Memory B cell (primary cell): ENCODE data around the gene RHOT2.

ENCODE experiments used
- ATAC-seq: fragments of 150-1000 bp; cut with Tn5 transposase; 2 replicates; pipeline ENCODE4 v1.10.0; 2021; ENCODE audit warnings: low read depth, mild to moderate bottlenecking, moderate library complexity
- DNase-seq, 2 donors: peaks; one replicate each; pipeline ENCODE4 v3.0.0; 2022; ENCODE audit warnings: low spot score in 2 of 2
- H3K27ac Mint-ChIP-seq: one replicate; pipeline ENCODE4 v1.8.0; 2022; ENCODE audit warnings: mild to moderate bottlenecking, moderate library complexity, mixed read lengths
- H3K27me3 Mint-ChIP-seq: one replicate; pipeline ENCODE4 v1.8.0; 2022; ENCODE audit warnings: mixed read lengths
- H3K36me3 Mint-ChIP-seq: one replicate; pipeline ENCODE4 v1.8.0; 2022; ENCODE audit warnings: mild to moderate bottlenecking, mixed read lengths
- H3K4me1 Mint-ChIP-seq: one replicate; pipeline ENCODE4 v1.8.0; 2022; ENCODE audit warnings: mixed read lengths
- H3K4me3 Mint-ChIP-seq: one replicate; pipeline ENCODE4 v1.8.0; 2022; ENCODE audit warnings: mild to moderate bottlenecking, moderate library complexity, mixed read lengths
- H3K9me3 Mint-ChIP-seq: one replicate; pipeline ENCODE4 v1.8.0; 2022; ENCODE audit warnings: mixed read lengths

RHOT2 gene

DNA sequence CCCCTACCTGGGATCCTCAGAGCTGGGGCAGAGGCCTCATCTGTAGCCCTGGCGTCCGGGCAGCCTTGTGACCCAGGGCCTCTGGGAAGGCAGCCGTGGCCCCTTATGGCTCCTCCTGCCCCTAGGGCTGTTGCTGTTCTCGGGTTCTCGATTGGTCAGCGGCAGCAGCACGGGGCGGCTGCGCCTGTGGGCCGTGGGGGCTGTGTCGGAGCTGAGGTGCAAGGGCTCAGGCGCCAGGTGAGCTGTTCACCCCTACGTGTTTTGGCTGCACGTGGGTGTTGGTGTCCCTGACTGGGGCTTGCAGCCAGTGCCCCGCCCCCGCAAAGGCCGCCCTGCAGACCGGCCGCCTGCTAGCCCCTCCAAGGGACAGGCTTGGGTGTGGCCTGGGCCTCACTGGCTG is 5.8 kb upstream of the RHOT2 start:
- no peaks in the 10 kb centered on the region for H3K9me3 Mint-ChIP-seq
- H3K4me3 Mint-ChIP-seq: no peak overlapping the region
- DNase-seq (no peak), ATAC-seq (no peak)
- H3K27me3 Mint-ChIP-seq: no peaks in the 10 kb centered on the region
- no peak overlapping the region for H3K27ac Mint-ChIP-seq
- H3K36me3 Mint-ChIP-seq: no peaks in the 10 kb centered on the region
- H3K4me1 Mint-ChIP-seq: peaks cover 6% of the 10 kb centered on the region

DNA sequence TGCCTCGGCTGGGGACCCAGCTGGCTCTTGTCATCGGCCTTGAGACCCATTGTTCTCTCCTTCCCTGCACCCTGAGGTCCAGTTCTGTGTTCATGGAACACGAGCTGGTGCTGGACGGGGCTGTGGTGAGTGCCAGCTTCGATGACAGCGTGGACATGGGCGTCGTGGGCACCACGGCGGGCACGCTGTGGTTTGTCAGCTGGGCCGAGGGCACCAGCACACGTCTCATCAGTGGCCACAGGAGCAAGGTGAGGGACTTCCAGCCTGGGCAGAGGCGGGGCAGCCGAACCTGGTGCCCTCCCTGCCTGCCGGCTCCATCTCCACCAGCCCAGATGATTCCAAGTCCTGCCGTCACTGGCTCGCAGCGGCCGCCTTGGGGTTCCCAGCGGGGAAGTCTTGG is 5.3 kb upstream of the RHOT2 start:
- Mint-ChIP-seq H3K27ac (no peak overlapping the region), H3K36me3 (no peaks in the 10 kb centered on the region), H3K27me3 (no peaks in the 10 kb centered on the region), H3K4me3 (no peak overlapping the region), H3K9me3 (no peaks in the 10 kb centered on the region), H3K4me1 (peaks cover 6% of the 10 kb centered on the region)
- no peak for ATAC-seq
- no peak for DNase-seq

GRCh38 chr16:666572-666971 is 1.4 kb upstream of the RHOT2 start:
- no peaks in the 10 kb centered on the region for H3K27me3 Mint-ChIP-seq
- no peak for ATAC-seq
- peaks cover 5% of the 10 kb centered on the region for H3K36me3 Mint-ChIP-seq
- no peak overlapping the region for H3K27ac Mint-ChIP-seq
- no peaks in the 10 kb centered on the region for H3K9me3 Mint-ChIP-seq
- no peak for DNase-seq
- H3K4me3 Mint-ChIP-seq: no peak overlapping the region
- peaks cover 3% of the 10 kb centered on the region for H3K4me1 Mint-ChIP-seq

DNA sequence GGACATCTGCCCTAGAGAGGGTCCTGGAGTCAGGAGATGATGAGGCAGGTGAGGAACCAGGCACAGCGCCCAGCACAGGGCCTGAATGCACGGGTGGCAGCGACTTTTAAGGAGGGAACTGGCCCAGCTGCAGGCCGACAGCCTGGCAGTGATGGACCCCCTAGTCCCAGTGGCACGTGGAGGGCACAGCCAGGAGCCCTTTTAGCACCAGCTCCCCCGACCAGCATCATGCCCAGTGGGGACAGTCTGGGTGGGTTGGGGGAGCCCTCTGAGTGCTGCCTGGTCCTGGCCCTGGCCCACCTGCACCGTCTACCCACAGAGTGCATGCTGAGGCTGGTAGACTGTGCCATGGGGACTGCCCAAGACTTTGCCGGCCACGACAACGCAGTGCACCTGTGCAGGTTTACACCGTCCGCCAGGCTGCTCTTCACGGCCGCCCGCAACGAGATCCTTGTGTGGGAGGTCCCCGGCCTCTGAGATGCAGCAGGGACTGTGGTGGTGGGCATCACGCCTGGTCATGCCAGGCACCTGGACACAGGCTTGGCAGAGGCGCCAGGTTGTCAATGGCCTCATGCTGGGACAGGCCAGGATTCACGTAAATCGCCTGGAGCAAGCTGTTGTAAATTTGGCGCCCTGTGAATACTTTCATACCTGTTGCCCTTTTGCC is 686 bp upstream of the RHOT2 start:
- DNase-seq: no peak
- no peaks in the 10 kb centered on the region for H3K27me3 Mint-ChIP-seq
- H3K4me1 Mint-ChIP-seq: peaks cover 3% of the 10 kb centered on the region
- no peak for ATAC-seq
- peak overlapping the region; percentile 68 for H3K27ac Mint-ChIP-seq
- H3K9me3 Mint-ChIP-seq: no peaks in the 10 kb centered on the region
- peaks cover 5% of the 10 kb centered on the region for H3K36me3 Mint-ChIP-seq
- peak overlapping the region; percentile 81 for H3K4me3 Mint-ChIP-seq

GRCh38 chr16:668519-669171 is 713 bp downstream of the RHOT2 start:
- ATAC-seq: no peak
- no peak for DNase-seq
- H3K27me3 Mint-ChIP-seq: no peaks in the 10 kb centered on the region
- peak overlapping the region; percentile 81 for H3K4me3 Mint-ChIP-seq
- peaks cover 3% of the 10 kb centered on the region for H3K4me1 Mint-ChIP-seq
- no peaks in the 10 kb centered on the region for H3K9me3 Mint-ChIP-seq
- peak overlapping the region; percentile 65 for H3K27ac Mint-ChIP-seq
- H3K36me3 Mint-ChIP-seq: peaks cover 9% of the 10 kb centered on the region

DNA sequence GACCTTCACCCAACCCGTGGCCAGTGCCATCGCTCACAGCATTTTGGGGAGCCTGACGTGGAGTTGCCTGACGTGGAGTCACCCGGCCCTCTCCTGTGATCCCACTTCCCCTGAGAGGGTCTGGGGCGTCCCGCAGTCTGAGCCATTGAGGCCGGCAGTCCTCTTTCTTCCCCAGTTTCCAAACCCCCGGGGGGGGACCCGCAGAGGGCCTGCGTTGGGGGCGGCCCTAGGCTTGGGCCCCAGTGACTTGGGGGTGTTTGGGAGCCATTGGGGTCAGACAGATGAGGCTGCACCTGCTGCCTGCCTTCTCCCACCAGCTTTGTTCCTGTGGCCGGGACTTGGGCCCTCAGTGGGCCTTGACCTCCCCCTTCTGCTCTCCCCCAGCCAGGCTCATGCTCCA is 1.7 kb downstream of the RHOT2 start:
- no peak for DNase-seq
- H3K36me3 Mint-ChIP-seq: peaks cover 9% of the 10 kb centered on the region
- no peak overlapping the region for H3K27ac Mint-ChIP-seq
- H3K4me3 Mint-ChIP-seq: peak overlapping the region; percentile 25
- H3K9me3 Mint-ChIP-seq: no peaks in the 10 kb centered on the region
- no peaks in the 10 kb centered on the region for H3K27me3 Mint-ChIP-seq
- peaks cover 3% of the 10 kb centered on the region for H3K4me1 Mint-ChIP-seq
- ATAC-seq: no peak

GRCh38 chr16:670485-671352 is 2.8 kb downstream of the RHOT2 start:
- no peaks in the 10 kb centered on the region for H3K9me3 Mint-ChIP-seq
- H3K4me3 Mint-ChIP-seq: no peak overlapping the region
- H3K4me1 Mint-ChIP-seq: peaks cover 9% of the 10 kb centered on the region
- DNase-seq (no peak), ATAC-seq (no peak)
- H3K27ac Mint-ChIP-seq: no peak overlapping the region
- H3K27me3 Mint-ChIP-seq: peaks cover 7% of the 10 kb centered on the region
- H3K36me3 Mint-ChIP-seq: peaks cover 10% of the 10 kb centered on the region

- H3K9me3 Mint-ChIP-seq: no peaks in the 10 kb centered on the region
- H3K27me3 Mint-ChIP-seq: peaks cover 7% of the 10 kb centered on the region
- H3K4me3 Mint-ChIP-seq: no peak overlapping the region
- H3K27ac Mint-ChIP-seq: no peak overlapping the region
- peaks cover 10% of the 10 kb centered on the region for H3K36me3 Mint-ChIP-seq
- DNase-seq (no peak), ATAC-seq (no peak)
- H3K4me1 Mint-ChIP-seq: peaks cover 9% of the 10 kb centered on the region
These were observed 3.6 kb downstream of the RHOT2 start for GRCh38 chr16:671353-672131.

GRCh38 chr16:672371-672770 is 4.4 kb downstream of the RHOT2 start:
- peaks cover 10% of the 10 kb centered on the region for H3K36me3 Mint-ChIP-seq
- peaks cover 9% of the 10 kb centered on the region for H3K4me1 Mint-ChIP-seq
- no peak for ATAC-seq
- H3K27ac Mint-ChIP-seq: no peak overlapping the region
- DNase-seq: no peak
- peaks cover 7% of the 10 kb centered on the region for H3K27me3 Mint-ChIP-seq
- H3K4me3 Mint-ChIP-seq: no peak overlapping the region
- no peaks in the 10 kb centered on the region for H3K9me3 Mint-ChIP-seq

DNA sequence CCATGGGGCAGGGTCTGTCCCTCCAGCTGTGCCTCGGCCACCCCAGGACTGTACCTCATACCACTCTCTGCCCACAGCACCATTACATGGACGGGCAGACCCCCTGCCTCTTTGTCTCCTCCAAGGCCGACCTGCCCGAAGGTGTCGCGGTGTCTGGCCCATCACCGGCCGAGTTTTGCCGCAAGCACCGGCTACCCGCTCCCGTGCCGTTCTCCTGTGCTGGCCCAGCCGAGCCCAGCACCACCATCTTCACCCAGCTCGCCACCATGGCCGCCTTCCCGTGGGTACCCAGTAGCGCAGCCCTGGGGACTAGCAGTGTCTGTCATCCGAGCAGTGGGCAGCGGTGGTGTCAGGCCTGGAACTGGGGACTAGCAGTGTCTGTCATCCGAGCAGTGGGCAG is 4.9 kb downstream of the RHOT2 start:
- no peak overlapping the region for H3K27ac Mint-ChIP-seq
- peaks cover 10% of the 10 kb centered on the region for H3K36me3 Mint-ChIP-seq
- DNase-seq (no peak), ATAC-seq (no peak)
- H3K4me1 Mint-ChIP-seq: peaks cover 6% of the 10 kb centered on the region
- peaks cover 8% of the 10 kb centered on the region for H3K27me3 Mint-ChIP-seq
- H3K9me3 Mint-ChIP-seq: no peaks in the 10 kb centered on the region
- no peak overlapping the region for H3K4me3 Mint-ChIP-seq

- ATAC-seq (no peak), DNase-seq (no peak)
- Mint-ChIP-seq H3K27me3 (peaks cover 8% of the 10 kb centered on the region), H3K4me1 (peaks cover 9% of the 10 kb centered on the region), H3K9me3 (no peaks in the 10 kb centered on the region), H3K36me3 (peaks cover 10% of the 10 kb centered on the region), H3K4me3 (no peak overlapping the region), H3K27ac (no peak overlapping the region)
These were observed 5.6 kb downstream of the RHOT2 start for GRCh38 chr16:673399-673991.

- H3K9me3 Mint-ChIP-seq: no peaks in the 10 kb centered on the region
- ATAC-seq (no peak), DNase-seq (no peak)
- H3K36me3 Mint-ChIP-seq: peaks cover 10% of the 10 kb centered on the region
- H3K4me1 Mint-ChIP-seq: peaks cover 11% of the 10 kb centered on the region
- peaks cover 8% of the 10 kb centered on the region for H3K27me3 Mint-ChIP-seq
- no peak overlapping the region for H3K4me3 Mint-ChIP-seq
- H3K27ac Mint-ChIP-seq: no peak overlapping the region
These were observed 6.4 kb downstream of the RHOT2 start for GRCh38 chr16:674214-674881.
